Nephron progenitor cell (in vitro differentiated cells): ENCODE results near the gene ABHD12B.

Source experiments
- DNase-seq: peaks from one replicate; pipeline ENCODE4 v3.0.0; 2021
- H3K27ac Mint-ChIP-seq: 2 replicates; pipeline ENCODE4 v1.8.0; 2021; ENCODE audit warnings: mild to moderate bottlenecking, moderate library complexity, mixed read lengths
- H3K27me3 Mint-ChIP-seq: 2 replicates; pipeline ENCODE4 v1.8.0; 2021; ENCODE audit warnings: mild to moderate bottlenecking, low read depth, mixed read lengths; ENCODE audit not compliant: poor library complexity
- H3K36me3 Mint-ChIP-seq: 2 replicates; pipeline ENCODE4 v1.8.0; 2021; ENCODE audit warnings: low read depth, mixed read lengths
- H3K4me1 Mint-ChIP-seq: 2 replicates; pipeline ENCODE4 v1.8.0; 2021; ENCODE audit warnings: mixed read lengths
- H3K4me3 Mint-ChIP-seq: 2 replicates; pipeline ENCODE4 v1.8.0; 2021; ENCODE audit warnings: mild to moderate bottlenecking, moderate library complexity, mixed read lengths
- H3K9me3 Mint-ChIP-seq: 2 replicates; pipeline ENCODE4 v1.8.0; 2021; ENCODE audit warnings: mild to moderate bottlenecking, moderate library complexity, mixed read lengths
- CTCF ChIP-seq: fragments of 200-600 bp; sonication (generic); IDR thresholded peaks from 2 replicates; pipeline ENCODE4 v1.5.0; 2021; ENCODE audit warnings: antibody characterized with exemption

The ABHD12B gene

GRCh38 chr14:50926851-50927386 lies 55.1 kb downstream of the ABHD12B start:
- Mint-ChIP-seq H3K4me3 (no peak overlapping the region), H3K9me3 (no peaks in the 10 kb centered on the region), H3K27me3 (peaks cover 5% of the 10 kb centered on the region), H3K27ac (no peak overlapping the region), H3K36me3 (peaks cover 24% of the 10 kb centered on the region), H3K4me1 (peaks cover 10% of the 10 kb centered on the region)
- TF ChIP-seq CTCF, result no peak
- no peak for DNase-seq

- Mint-ChIP-seq H3K27ac (no peak overlapping the region), H3K4me3 (no peak overlapping the region), H3K4me1 (peaks cover 7% of the 10 kb centered on the region), H3K9me3 (no peaks in the 10 kb centered on the region), H3K36me3 (peaks cover 26% of the 10 kb centered on the region), H3K27me3 (peaks cover 5% of the 10 kb centered on the region)
- TF ChIP-seq CTCF, result no peak
- no peak for DNase-seq
Observed at GRCh38 chr14:50928002-50928635, 56.3 kb downstream of the ABHD12B start.

DNA sequence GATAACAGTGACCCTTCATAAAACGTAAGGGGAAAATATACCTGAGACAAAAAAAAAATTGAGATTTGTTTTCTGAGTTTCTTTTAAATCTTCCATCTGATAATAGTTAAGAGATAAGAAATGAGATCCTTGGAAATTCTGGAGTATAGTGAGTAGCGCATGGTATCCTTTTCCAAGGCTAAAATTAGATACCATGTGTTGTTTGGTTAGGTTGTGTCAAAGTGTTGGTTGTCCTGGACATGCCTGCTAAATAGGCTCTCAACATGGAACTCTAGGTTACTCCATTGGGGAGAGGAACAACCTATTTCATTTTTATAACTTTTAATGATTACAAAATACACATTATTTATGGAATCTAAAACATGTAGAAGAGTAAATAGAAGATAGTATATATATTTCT lies 57.7 kb downstream of the ABHD12B start:
- H3K4me3 Mint-ChIP-seq, result no peak overlapping the region
- no peaks in the 10 kb centered on the region for H3K9me3 Mint-ChIP-seq
- DNase-seq, result no peak
- peaks cover 9% of the 10 kb centered on the region for H3K4me1 Mint-ChIP-seq
- peaks cover 27% of the 10 kb centered on the region for H3K36me3 Mint-ChIP-seq
- H3K27me3 Mint-ChIP-seq, result peaks cover 5% of the 10 kb centered on the region
- H3K27ac Mint-ChIP-seq, result no peak overlapping the region
- TF ChIP-seq CTCF, result no peak

DNA sequence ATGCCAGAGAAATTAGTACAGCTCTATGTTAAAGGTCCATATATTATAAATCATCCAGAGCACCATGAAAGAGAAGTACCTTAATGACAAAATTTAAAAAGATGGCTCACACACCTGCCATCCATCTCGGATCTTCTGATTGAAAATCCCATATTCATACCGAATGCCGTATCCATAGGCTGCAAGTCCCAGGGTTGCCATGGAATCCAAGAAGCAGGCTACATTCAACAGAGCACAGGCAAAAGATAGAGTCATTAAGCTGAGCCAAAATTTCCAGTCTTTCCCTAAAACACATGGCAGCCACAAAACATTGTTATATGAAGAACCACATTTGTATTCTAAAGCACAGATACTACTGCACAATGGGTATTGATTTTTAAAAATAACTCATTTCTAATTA lies 59.7 kb downstream of the ABHD12B start:
- DNase-seq, result no peak
- no peak for TF ChIP-seq CTCF
- Mint-ChIP-seq H3K36me3 (peaks cover 21% of the 10 kb centered on the region), H3K27ac (no peak overlapping the region), H3K4me1 (peaks cover 9% of the 10 kb centered on the region), H3K27me3 (peaks cover 5% of the 10 kb centered on the region), H3K4me3 (no peak overlapping the region), H3K9me3 (no peaks in the 10 kb centered on the region)

DNA sequence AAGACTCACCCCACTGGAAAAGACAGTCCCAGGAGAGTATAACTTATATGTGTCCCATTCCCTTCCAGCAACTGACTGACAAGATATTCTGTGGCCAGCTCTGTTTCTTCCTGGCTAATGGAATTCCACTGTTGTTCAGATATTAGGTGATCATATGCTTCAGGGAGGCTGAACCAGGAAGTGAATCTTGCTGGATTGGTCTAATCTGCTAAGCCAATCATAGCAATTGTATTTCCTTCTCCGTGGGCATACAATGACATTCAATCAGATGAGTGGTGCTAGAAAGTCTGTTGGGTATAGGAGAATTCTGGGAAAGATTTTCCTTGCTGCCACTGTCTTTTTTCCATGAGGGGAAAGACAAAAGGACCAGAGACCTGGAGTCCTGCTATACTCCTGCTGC lies 60.3 kb downstream of the ABHD12B start:
- Mint-ChIP-seq H3K27ac (no peak overlapping the region), H3K4me3 (no peak overlapping the region), H3K27me3 (peaks cover 5% of the 10 kb centered on the region), H3K9me3 (no peaks in the 10 kb centered on the region), H3K36me3 (peaks cover 21% of the 10 kb centered on the region), H3K4me1 (peaks cover 9% of the 10 kb centered on the region)
- TF ChIP-seq CTCF, result no peak
- no peak for DNase-seq
